HG03095 (cell line): Measurements from ENCODE around the gene PTPRD.

Experiments used
- ATAC-seq: cut with Tn5 transposase; IDR thresholded peaks from one replicate; pipeline ENCODE4 v1.9.1; 2021; ENCODE audit warnings: moderate library complexity; ENCODE audit not compliant: unreplicated experiment

The PTPRD gene

GRCh38 chr9:8643896-8644295 lies 1968.9 kb downstream of the PTPRD start:
- no peak for ATAC-seq

GRCh38 chr9:8643464-8643863 lies 1969.3 kb downstream of the PTPRD start:
- no peak for ATAC-seq

- no peak for ATAC-seq
Observed at GRCh38 chr9:8640761-8641160, 1972.0 kb downstream of the PTPRD start.

GRCh38 chr9:8637626-8638025 lies 1975.2 kb downstream of the PTPRD start:
- no peak for ATAC-seq

- ATAC-seq: no peak
Observed at GRCh38 chr9:8633784-8634183, 1979.0 kb downstream of the PTPRD start.

- no peak for ATAC-seq
Observed at GRCh38 chr9:8632493-8632892, 1980.3 kb downstream of the PTPRD start.

- no peak for ATAC-seq
Observed at GRCh38 chr9:8628791-8629190, 1984.0 kb downstream of the PTPRD start.

GRCh38 chr9:8627976-8628679 lies 1984.7 kb downstream of the PTPRD start:
- ATAC-seq: no peak

- no peak for ATAC-seq
Observed at GRCh38 chr9:8622871-8623270, 1989.9 kb downstream of the PTPRD start.

GRCh38 chr9:8622222-8622802 lies 1990.5 kb downstream of the PTPRD start:
- ATAC-seq: no peak

- ATAC-seq: no peak
Observed at GRCh38 chr9:8621416-8621815, 1991.4 kb downstream of the PTPRD start.

- ATAC-seq: no peak
Observed at GRCh38 chr9:8616414-8616813, 1996.4 kb downstream of the PTPRD start.

GRCh38 chr9:8614926-8615440 lies 1997.8 kb downstream of the PTPRD start:
- ATAC-seq: no peak

- no peak for ATAC-seq
Observed at GRCh38 chr9:8613346-8613825, 1999.4 kb downstream of the PTPRD start.

GRCh38 chr9:8611153-8611552 lies 2001.6 kb downstream of the PTPRD start:
- no peak for ATAC-seq

- no peak for ATAC-seq
Observed at GRCh38 chr9:8610256-8610655, 2002.5 kb downstream of the PTPRD start.

GRCh38 chr9:8605096-8605495 lies 2007.7 kb downstream of the PTPRD start:
- no peak for ATAC-seq

- no peak for ATAC-seq
Observed at GRCh38 chr9:8604201-8604600, 2008.6 kb downstream of the PTPRD start.

- ATAC-seq: no peak
Observed at GRCh38 chr9:8600914-8601680, 2011.7 kb downstream of the PTPRD start.

GRCh38 chr9:8599937-8600336 lies 2012.9 kb downstream of the PTPRD start:
- ATAC-seq: no peak

- ATAC-seq: no peak
Observed at GRCh38 chr9:8589476-8589875, 2023.3 kb downstream of the PTPRD start.

GRCh38 chr9:8585036-8585435 lies 2027.8 kb downstream of the PTPRD start:
- no peak for ATAC-seq
